HEK293 (cell line): ENCODE results near the gene ERI3.

Experiments
- CTCF ChIA-PET: fragments of 350-600 bp; formaldehyde crosslinking; extraction: SDS; loops from one replicate; lab custom pipeline; 2021; ENCODE audit warnings: antibody characterized with exemption; lab: Yijun Ruan, JAX
- POLR2A ChIA-PET: fragments of 300-600 bp; formaldehyde crosslinking; extraction: SDS; loops from one replicate; lab custom pipeline; 2020; ENCODE audit warnings: antibody characterized with exemption, inconsistent platforms; lab: Yijun Ruan, JAX
- H3K27ac ChIP-seq: fragments of 200-500 bp; sonication (Bioruptor generic); 2 replicates; pipeline ENCODE4 v1.5.1; 2014; ENCODE audit warnings: low read depth, low read length, control low read depth, inconsistent platforms; ENCODE audit errors: extremely low read depth
- H3K36me3 ChIP-seq, 2 experiments: fragments of 200-500 bp in 1 of 2; sonication (Bioruptor generic) in 1 of 2; 1 replicate in 1 of 2; 2 replicates in 1 of 2; pipeline ENCODE4 v1.5.1; 2014 to 2017; ENCODE audit warnings: inconsistent platforms in 2 of 2, low read length in 2 of 2; ENCODE audit not compliant: control insufficient read depth in 2 of 2, insufficient read depth in 1 of 2
- H3K4me1 ChIP-seq: fragments of 200-500 bp; sonication (Bioruptor generic); 2 replicates; pipeline ENCODE4 v1.5.1; 2014; ENCODE audit warnings: mild to moderate bottlenecking, low read length, inconsistent platforms; ENCODE audit not compliant: control insufficient read depth, insufficient read depth
- H3K4me3 ChIP-seq: 2 replicates; pipeline ENCODE4 v1.5.1; 2011; ENCODE audit warnings: low read depth, mild to moderate bottlenecking, control low read depth, low read length, moderate library complexity
- H3K9me3 ChIP-seq: fragments of 200-500 bp; sonication (Bioruptor generic); 2 replicates; pipeline ENCODE4 v1.5.1; 2014; ENCODE audit warnings: low read depth, low read length, inconsistent platforms; ENCODE audit not compliant: control insufficient read depth, insufficient read depth
- ELK4 ChIP-seq: IDR thresholded peaks from 2 replicates; pipeline ENCODE4 v1.6.1; 2011; ENCODE audit warnings: mild to moderate bottlenecking, low read depth, low read length, borderline replicate concordance
- KLF9 ChIP-seq: fragments of 450-650 bp; formaldehyde crosslinking; IDR thresholded peaks from 2 replicates; pipeline ENCODE4 v1.5.1; 2016; ENCODE audit warnings: missing biosample characterization, missing genetic modification characterization, low read depth
- MYNN ChIP-seq: fragments of 450-650 bp; formaldehyde crosslinking; IDR thresholded peaks from 2 replicates; pipeline ENCODE4 v1.5.1; 2016; ENCODE audit warnings: missing biosample characterization, missing genetic modification characterization, borderline replicate concordance
- PRDM2 ChIP-seq: fragments of 450-650 bp; formaldehyde crosslinking; IDR thresholded peaks from 2 replicates; pipeline ENCODE4 v1.5.1; 2016; ENCODE audit warnings: missing biosample characterization, missing genetic modification characterization, borderline replicate concordance
- REST ChIP-seq: fragments of 450-650 bp; formaldehyde crosslinking; IDR thresholded peaks from 2 replicates; pipeline ENCODE4 v1.5.1; 2016; ENCODE audit warnings: missing biosample characterization, missing genetic modification characterization
- SCRT1 ChIP-seq: fragments of 450-650 bp; formaldehyde crosslinking; IDR thresholded peaks from 2 replicates; pipeline ENCODE4 v1.5.1; 2016; ENCODE audit warnings: missing biosample characterization, missing genetic modification characterization, borderline replicate concordance
- SCRT2 ChIP-seq: fragments of 450-650 bp; formaldehyde crosslinking; IDR thresholded peaks from 2 replicates; pipeline ENCODE4 v1.5.1; 2016; ENCODE audit warnings: missing biosample characterization, missing genetic modification characterization
- ZBTB26 ChIP-seq: fragments of 450-650 bp; formaldehyde crosslinking; optimal IDR thresholded peaks from 2 replicates; pipeline ENCODE3; 2016; ENCODE audit warnings: missing biosample characterization, mild to moderate bottlenecking, missing genetic modification characterization
- ZFP69B ChIP-seq: fragments of 450-650 bp; formaldehyde crosslinking; IDR thresholded peaks from 2 replicates; pipeline ENCODE4 v1.5.1; 2016; ENCODE audit warnings: missing biosample characterization, missing genetic modification characterization
- ZNF184 ChIP-seq: fragments of 450-650 bp; IDR thresholded peaks from 2 replicates; pipeline ENCODE4 v1.5.1; 2018; ENCODE audit warnings: missing biosample characterization, mild to moderate bottlenecking, missing genetic modification characterization
- ZNF19 ChIP-seq: fragments of 450-650 bp; formaldehyde crosslinking; IDR thresholded peaks from 2 replicates; pipeline ENCODE4; 2016; ENCODE audit warnings: missing biosample characterization, missing genetic modification characterization, low read depth
- ZNF2 ChIP-seq: fragments of 450-650 bp; formaldehyde crosslinking; IDR thresholded peaks from 2 replicates; pipeline ENCODE4 v1.5.1; 2016; ENCODE audit warnings: missing biosample characterization, missing genetic modification characterization
- ZNF335 ChIP-seq: fragments of 450-650 bp; formaldehyde crosslinking; conservative IDR thresholded peaks from 2 replicates; pipeline ENCODE4 v1.5.1; 2016; ENCODE audit warnings: missing biosample characterization, missing genetic modification characterization
- ZNF423 ChIP-seq: fragments of 450-650 bp; formaldehyde crosslinking; IDR thresholded peaks from 2 replicates; pipeline ENCODE4 v1.5.1; 2016; ENCODE audit warnings: missing biosample characterization, missing genetic modification characterization
- ZNF433 ChIP-seq: fragments of 450-650 bp; formaldehyde crosslinking; IDR thresholded peaks from 2 replicates; pipeline ENCODE4 v1.5.1; 2016; ENCODE audit warnings: missing biosample characterization, missing genetic modification characterization, low read depth
- ZNF621 ChIP-seq: fragments of 450-650 bp; formaldehyde crosslinking; IDR thresholded peaks from 2 replicates; pipeline ENCODE4 v1.5.1; 2017; ENCODE audit warnings: missing biosample characterization, missing genetic modification characterization
- ZNF658 ChIP-seq: fragments of 450-650 bp; formaldehyde crosslinking; IDR thresholded peaks from 2 replicates; pipeline ENCODE4; 2016; ENCODE audit warnings: missing biosample characterization, missing genetic modification characterization
- ZNF692 ChIP-seq: fragments of 450-650 bp; formaldehyde crosslinking; IDR thresholded peaks from 2 replicates; pipeline ENCODE4 v1.5.1; 2016; ENCODE audit warnings: missing biosample characterization, missing genetic modification characterization
- ZNF792 ChIP-seq: fragments of 450-650 bp; formaldehyde crosslinking; IDR thresholded peaks from 2 replicates; pipeline ENCODE4 v1.5.1; 2016; ENCODE audit warnings: missing biosample characterization, missing genetic modification characterization

Gene ERI3

GRCh38 chr1:44357710-44358109 lies 2.7 kb upstream of the ERI3 start:
- no peak overlapping the region for H3K27ac ChIP-seq
- H3K9me3 ChIP-seq, result no peaks in the 10 kb centered on the region
- TF ChIP-seq MYNN (tag by site-specific recombination) (no peak), ZNF433 (tag by site-specific recombination) (no peak), ZNF792 (no peak), ZBTB26 (tag by site-specific recombination) (no peak), ELK4 (no peak), KLF9 (tag by site-specific recombination) (no peak), ZNF423 (tag by site-specific recombination) (no peak), ZNF2 (no peak), ZNF621 (tag by site-specific recombination) (no peak), ZNF184 (tag by site-specific recombination) (no peak)
- peaks cover 11% of the 10 kb centered on the region for H3K4me1 ChIP-seq
- ChIA-PET CTCF (interaction anchor here (0.7 kb wide), 1 partner anchor 294 kb away, joined by 3 read pairs; no protein-coding TSS in a partner anchor), POLR2A (no interaction called here)
- H3K36me3 ChIP-seq, result peaks cover 0 to under 1% of the 10 kb centered on the region in 2 experiments; a peak in 1 of 3 replicates
- no peak overlapping the region for H3K4me3 ChIP-seq

GRCh38 chr1:44355582-44356305 lies 687 bp upstream of the ERI3 start:
- no peaks in the 10 kb centered on the region for H3K9me3 ChIP-seq
- TF ChIP-seq SCRT1 (tag by site-specific recombination) (peak; percentile 69; the same call in 1 of the 2 replicates), ZNF184 (tag by site-specific recombination) (peak; percentile 20; the same call in 1 of the 2 replicates), ZNF692 (peak; percentile 85), ZNF335 (tag by site-specific recombination) (peak; percentile 77), ZNF658 (no peak), ZFP69B (tag by site-specific recombination) (peak; percentile 83; the same call in 1 of the 2 replicates), REST (tag by site-specific recombination) (no peak), PRDM2 (tag by site-specific recombination) (no peak), SCRT2 (tag by site-specific recombination) (peak; percentile 98), ZNF19 (tag by site-specific recombination) (no peak)

More at GRCh38 chr1:44355582-44356305, 687 bp upstream of the ERI3 start:
- Histone ChIP-seq H3K4me1 (peaks cover 11% of the 10 kb centered on the region), H3K4me3 (no peak overlapping the region; the same call in 1 of the 2 replicates), H3K27ac (no peak overlapping the region), H3K36me3 (peaks cover 0 to 10% of the 10 kb centered on the region in 2 experiments; a peak in 2 of 3 replicates)
- CTCF ChIA-PET, result interaction anchor here (0.6 to 0.9 kb wide), 4 partner anchors 9 to 275 kb away, joined by 3 to 4 read pairs (median 3); no protein-coding TSS in a partner anchor
- POLR2A ChIA-PET, result interaction anchor here (0.6 to 0.9 kb wide), 3 partner anchors 9 to 361 kb away, joined by 3 to 4 read pairs (median 3); no protein-coding TSS in a partner anchor
